GM12878 (cell line): ENCODE data around the gene UQCRFS1. TPM values are rescaled to one million over a fixed set of nuclear protein-coding genes. Genes with fewer than 3 reads are reported as not detected.

Source experiments
- ATAC-seq: fragments of 200-7000 bp; cut with Tn5 transposase; 3 replicates; pipeline ENCODE4 v1.9.1; 2020; ENCODE audit warnings: mild to moderate bottlenecking, moderate library complexity
- BruUV-seq: library from RNA; stranded (reverse); fragments of 400-500 nt; replicated peaks from 2 replicates; lab custom pipeline; 2021; lab: Mats Ljungman, UMichigan
- CTCF ChIA-PET: fragments of 300-600 bp; sonication (Branson Sonifier 250); formaldehyde crosslinking; extraction: SDS; loops from one replicate; lab custom pipeline; 2021; ENCODE audit warnings: inconsistent platforms; lab: Yijun Ruan, JAX
- POLR2A ChIA-PET: fragments of 350-600 bp; formaldehyde crosslinking; extraction: SDS; loops from one replicate; lab custom pipeline; 2021; ENCODE audit warnings: inconsistent platforms; lab: Charles Lee
- RAD21 ChIA-PET: fragments of 300-600 bp; sonication (Branson Sonifier 250); formaldehyde crosslinking; loops from one replicate; lab custom pipeline; 2023; ENCODE audit warnings: antibody characterized with exemption; ENCODE audit not compliant: unreplicated experiment; lab: Charles Lee
- SMC1A ChIA-PET: fragments of 300-600 bp; sonication (Branson Sonifier 250); formaldehyde crosslinking; loops from one replicate; lab custom pipeline; 2023; ENCODE audit not compliant: unreplicated experiment, uncharacterized antibody; lab: Charles Lee
- DNase-seq: peaks from one replicate; pipeline ENCODE4 v3.0.0-alpha.2; 2011; ENCODE audit warnings: low read depth, low spot score
- FAIRE-seq: peaks from 3 replicates; lab custom pipeline; 2011; peaks lifted over from hg19 to GRCh38; lab: Jason Lieb, UNC
- H2AFZ ChIP-seq: 2 replicates; pipeline ENCODE4 v1.6.0; 2011; ENCODE audit warnings: low read depth, low read length, control low read depth; ENCODE audit not compliant: control insufficient read depth
- H3K27ac ChIP-seq: 2 replicates; pipeline ENCODE4 v1.5.1; 2011; ENCODE audit warnings: control low read depth; ENCODE audit not compliant: control insufficient read depth, insufficient read depth
- H3K27me3 ChIP-seq, 2 experiments: replicated peaks in 1 of 2; 2 replicates each; pipeline versions ENCODE4 v1.6.0 to v1.6.1; 2011; ENCODE audit warnings: low read length in 1 of 2; ENCODE audit not compliant: control insufficient read depth in 2 of 2, insufficient read depth in 2 of 2
- H3K36me3 ChIP-seq, 2 experiments: 2 replicates each; pipeline ENCODE4 v1.5.1; 2011; ENCODE audit warnings: low read length in 1 of 2; ENCODE audit not compliant: control insufficient read depth in 2 of 2, insufficient read depth in 2 of 2
- H3K4me1 ChIP-seq: 2 replicates; pipeline ENCODE4 v1.6.1; 2011; ENCODE audit warnings: mild to moderate bottlenecking, low read length, moderate library complexity, mixed read lengths; ENCODE audit not compliant: control insufficient read depth, insufficient read depth
- H3K4me2 ChIP-seq: 2 replicates; pipeline ENCODE4 v1.6.0; 2011; ENCODE audit warnings: control low read depth; ENCODE audit not compliant: control insufficient read depth, insufficient read depth
- H3K4me3 ChIP-seq: fragments of 200-600 bp; sonication (generic); 2 replicates; pipeline ENCODE4 v1.5.1; 2016
- H3K79me2 ChIP-seq: 2 replicates; pipeline ENCODE4 v1.6.0; 2011; ENCODE audit warnings: low read length; ENCODE audit not compliant: control insufficient read depth, insufficient read depth
- H3K9ac ChIP-seq: 2 replicates; pipeline ENCODE4 v1.8.0; 2011; ENCODE audit warnings: low read length, control low read depth, mixed read lengths; ENCODE audit not compliant: control insufficient read depth, insufficient read depth
- H3K9me3 ChIP-seq: replicated peaks from 3 replicates; pipeline ENCODE4 v1.5.1; 2011; ENCODE audit warnings: mild to moderate bottlenecking, low read length; ENCODE audit not compliant: control insufficient read depth, insufficient read depth
- H4K20me1 ChIP-seq: 2 replicates; pipeline ENCODE4 v1.6.0; 2011; ENCODE audit not compliant: control insufficient read depth, insufficient read depth
- CHD4 ChIP-seq: fragments of 200-600 bp; sonication (generic); IDR thresholded peaks from 2 replicates; pipeline ENCODE4 v1.6.1; 2016; ENCODE audit warnings: mild to moderate bottlenecking
- CREM ChIP-seq: IDR thresholded peaks from 2 replicates; pipeline ENCODE4 v1.6.1; 2014; ENCODE audit warnings: antibody characterized with exemption, low read depth
- EGR1 ChIP-seq, 2 experiments: IDR thresholded peaks; 1 replicate in 1 of 2; 2 replicates in 1 of 2; pipeline ENCODE4 v1.6.1; 2011 to 2012; ENCODE audit warnings: low read depth in 2 of 2, low read length in 2 of 2, borderline replicate concordance in 1 of 2, mild to moderate bottlenecking in 1 of 2, moderate library complexity in 1 of 2
- FOXK2 ChIP-seq: fragments of 450-650 bp; IDR thresholded peaks from 2 replicates; pipeline ENCODE4 v1.6.1; 2017; ENCODE audit warnings: mild to moderate bottlenecking, moderate library complexity
- MTA3 ChIP-seq: IDR thresholded peaks from 2 replicates; pipeline ENCODE4 v1.6.1; 2012; ENCODE audit warnings: low read length, inconsistent platforms, borderline replicate concordance
- MYB ChIP-seq: fragments of 150-350 bp; IDR thresholded peaks from 2 replicates; pipeline ENCODE4 v1.6.1; 2014; ENCODE audit warnings: mild to moderate bottlenecking, low read depth, low read length, borderline replicate concordance
- SMARCA5 ChIP-seq: fragments of 450-650 bp; IDR thresholded peaks from 2 replicates; pipeline ENCODE4 v1.6.1; 2017; ENCODE audit warnings: mild to moderate bottlenecking
- YY1 ChIP-seq: IDR thresholded peaks from 2 replicates; pipeline ENCODE4 v1.6.1; 2011; ENCODE audit warnings: low read depth, mild to moderate bottlenecking, low read length
- ZNF207 ChIP-seq: fragments of 450-650 bp; IDR thresholded peaks from 2 replicates; pipeline ENCODE4 v1.6.1; 2014; ENCODE audit warnings: antibody characterized with exemption, mild to moderate bottlenecking, borderline replicate concordance
- ZNF622 ChIP-seq: fragments of 450-650 bp; IDR thresholded peaks from 2 replicates; pipeline ENCODE4 v1.6.1; 2017; ENCODE audit warnings: mild to moderate bottlenecking, inconsistent platforms
- WGBS: methylation state at CpG from one replicate; pipeline ENCODE4 v1.1.6; 2016; ENCODE audit warnings: low lambda C conversion rate; ENCODE audit not compliant: insufficient replicate concordance, insufficient coverage; ENCODE audit errors: missing lambda C conversion rate; 5-methylcytosine and 5-hydroxymethylcytosine counted together
- in situ Hi-C: fragments of 300-500 bp; cut with MboI; formaldehyde crosslinking; loops from 9 replicates; pipeline ENCODE4 v1.14.3; 2018; ENCODE audit warnings: mixed read lengths
- intact Hi-C: fragments of 100-400 bp; cut with micrococcal nuclease; formaldehyde crosslinking; loops from one replicate; pipeline ENCODE4 v1.14.2; 2022; ENCODE audit not compliant: unreplicated experiment
- polyA plus RNA-seq, 11 experiments: library from polyadenylated mRNA; depleted of rRNA in 4 of 11; unstranded in 6 of 11; stranded (reverse) in 5 of 11; fragments of >200 nt; fragmentation: Nextera tagmentation in 4 of 11; fragmentation: Illumina TruSeq in 1 of 11; extraction: Ambion mirVana in 4 of 11; extraction: Trizol in 1 of 11; gene quantifications; 1 replicate in 1 of 11; 2 replicates in 10 of 11; pipeline versions ENCODE4 v1.2.1 to v1.2.3, GENCODE V29; 2011 to 2016; ENCODE audit warnings: inconsistent platforms in 2 of 11, missing spikeins in 2 of 11, low read depth in 1 of 11
- total RNA-seq, 4 experiments: library from RNA; depleted of rRNA in 3 of 4; stranded (reverse); fragments of >200 nt in 3 of 4; fragmentation: Illumina TruSeq in 1 of 4; extraction: Trizol in 1 of 4; gene quantifications; 2 replicates each; pipeline versions ENCODE4 v1.2.1 to v1.2.3, GENCODE V29; 2013 to 2021
- TF ChIP-seq, protein P1 (sequence below): fragments of 450-650 bp; IDR thresholded peaks from 2 replicates; pipeline ENCODE4 v1.6.1; 2017; ENCODE audit warnings: antibody characterized with exemption, mild to moderate bottlenecking, moderate library complexity
- TF ChIP-seq, protein P2 (sequence below): IDR thresholded peaks from 2 replicates; pipeline ENCODE4 v1.6.1; 2012; ENCODE audit warnings: low read length, inconsistent platforms
- TF ChIP-seq, protein P3 (sequence below): fragments of 450-650 bp; IDR thresholded peaks from 2 replicates; pipeline ENCODE4 v1.6.1; 2017; ENCODE audit warnings: borderline replicate concordance

UQCRFS1 gene
- total and polyA plus RNA-seq, 10 of the 15 experiments (the other 5 are each of a cell fraction or from before 2014, with no cell fraction given): 9.3 to 125 (median 67.9) TPM

DNA sequence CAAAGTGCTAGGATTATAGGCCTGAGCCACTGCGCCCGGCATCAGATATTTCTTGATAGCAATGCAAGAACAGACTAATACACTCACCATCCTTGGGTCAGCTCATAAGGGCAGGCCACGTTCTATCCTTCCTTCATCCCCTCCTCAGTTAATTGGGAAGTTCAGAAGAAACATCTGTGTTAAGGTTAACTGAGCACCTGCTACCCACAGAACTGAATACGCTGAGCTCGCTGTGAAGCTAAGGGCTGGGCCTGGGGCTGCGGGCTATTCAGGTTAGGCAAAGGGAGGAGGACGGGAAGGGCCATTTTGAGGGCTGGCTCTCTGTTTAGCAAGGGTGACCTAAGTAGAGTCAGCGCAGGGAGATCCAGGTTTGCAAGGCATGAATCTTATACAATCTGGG lies 43.0 kb upstream of the UQCRFS1 start:
- ATAC-seq (no peak), DNase-seq (no peak), FAIRE-seq (no peak)
- no peaks in the 10 kb centered on the region for H3K27me3 ChIP-seq
- ChIA-PET RAD21 (no interaction called here), CTCF (no interaction called here), SMC1A (no interaction called here), POLR2A (no interaction called here)
- H4K20me1 ChIP-seq: no peaks in the 10 kb centered on the region
- no peaks in the 10 kb centered on the region for H3K36me3 ChIP-seq
- 46% methylated on average over 8 of the region's 8 CpGs for WGBS
- BruUV-seq: no TSS peak
- H3K9ac ChIP-seq: no peak overlapping the region
- TF ChIP-seq EGR1 (IDR thresholded peaks at IDR 0.05; ENCODE audit: borderline replicate concordance in 1 of 2, low read depth in 2 of 2, low read length in 2 of 2): no peak
- no peak for TF ChIP-seq MYB
- no peak for TF ChIP-seq CREM
- no peak overlapping the region for H3K4me2 ChIP-seq
- in situ Hi-C loops (no loop called here), intact Hi-C loops (no loop called here)
- H3K4me3 ChIP-seq: no peak overlapping the region
- no peaks in the 10 kb centered on the region for H3K79me2 ChIP-seq
- no peaks in the 10 kb centered on the region for H3K4me1 ChIP-seq
- no peak overlapping the region for H2AFZ ChIP-seq
- no peaks in the 10 kb centered on the region for H3K9me3 ChIP-seq
- no peak overlapping the region for H3K27ac ChIP-seq

DNA sequence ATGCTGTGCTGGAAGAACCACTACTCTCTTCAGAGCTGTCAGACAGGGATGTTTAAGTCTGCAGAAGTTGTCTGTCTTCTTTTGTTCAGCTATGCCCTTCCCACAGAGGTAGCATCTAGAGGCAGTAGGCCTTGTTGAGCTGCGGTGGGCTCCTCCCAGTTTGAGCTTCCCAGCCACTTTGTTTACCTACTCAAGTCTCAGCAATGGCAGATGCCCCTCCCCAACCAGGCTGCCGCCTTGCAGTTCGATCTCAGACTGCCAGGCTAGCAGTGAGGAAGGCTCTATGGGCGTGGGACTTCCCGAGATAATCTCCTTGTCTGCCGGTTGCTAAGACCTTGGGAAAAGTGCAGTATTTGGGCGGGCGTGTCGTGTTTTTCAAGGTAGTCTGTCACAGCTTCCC lies 42.1 kb upstream of the UQCRFS1 start:
- intact Hi-C loops (no loop called here), in situ Hi-C loops (no loop called here)
- Histone ChIP-seq H3K36me3 (no peaks in the 10 kb centered on the region), H2AFZ (no peak overlapping the region), H3K27ac (no peak overlapping the region), H3K4me1 (no peaks in the 10 kb centered on the region), H3K79me2 (no peaks in the 10 kb centered on the region), H3K9ac (no peak overlapping the region), H3K9me3 (no peaks in the 10 kb centered on the region), H3K4me2 (no peak overlapping the region), H4K20me1 (no peaks in the 10 kb centered on the region), H3K27me3 (no peaks in the 10 kb centered on the region), H3K4me3 (no peak overlapping the region)
- SMC1A ChIA-PET: interaction anchor here (0.7 to 1.2 kb wide), 2 partner anchors 8 to 235 kb away, joined by 3 to 4 read pairs; no protein-coding TSS in a partner anchor
- WGBS: 49% methylated on average over 9 of the region's 9 CpGs
- CTCF ChIA-PET: interaction anchor here (0.8 to 1.7 kb wide), 2 partner anchors 10 to 376 kb away, joined by 3 read pairs; no protein-coding TSS in a partner anchor
- no peak for FAIRE-seq
- no TSS peak for BruUV-seq
- POLR2A ChIA-PET: no interaction called here
- no peak for ATAC-seq
- DNase-seq: no peak
- RAD21 ChIA-PET: no interaction called here
- TF ChIP-seq ZNF622: no peak
- TF ChIP-seq, protein P1, sequence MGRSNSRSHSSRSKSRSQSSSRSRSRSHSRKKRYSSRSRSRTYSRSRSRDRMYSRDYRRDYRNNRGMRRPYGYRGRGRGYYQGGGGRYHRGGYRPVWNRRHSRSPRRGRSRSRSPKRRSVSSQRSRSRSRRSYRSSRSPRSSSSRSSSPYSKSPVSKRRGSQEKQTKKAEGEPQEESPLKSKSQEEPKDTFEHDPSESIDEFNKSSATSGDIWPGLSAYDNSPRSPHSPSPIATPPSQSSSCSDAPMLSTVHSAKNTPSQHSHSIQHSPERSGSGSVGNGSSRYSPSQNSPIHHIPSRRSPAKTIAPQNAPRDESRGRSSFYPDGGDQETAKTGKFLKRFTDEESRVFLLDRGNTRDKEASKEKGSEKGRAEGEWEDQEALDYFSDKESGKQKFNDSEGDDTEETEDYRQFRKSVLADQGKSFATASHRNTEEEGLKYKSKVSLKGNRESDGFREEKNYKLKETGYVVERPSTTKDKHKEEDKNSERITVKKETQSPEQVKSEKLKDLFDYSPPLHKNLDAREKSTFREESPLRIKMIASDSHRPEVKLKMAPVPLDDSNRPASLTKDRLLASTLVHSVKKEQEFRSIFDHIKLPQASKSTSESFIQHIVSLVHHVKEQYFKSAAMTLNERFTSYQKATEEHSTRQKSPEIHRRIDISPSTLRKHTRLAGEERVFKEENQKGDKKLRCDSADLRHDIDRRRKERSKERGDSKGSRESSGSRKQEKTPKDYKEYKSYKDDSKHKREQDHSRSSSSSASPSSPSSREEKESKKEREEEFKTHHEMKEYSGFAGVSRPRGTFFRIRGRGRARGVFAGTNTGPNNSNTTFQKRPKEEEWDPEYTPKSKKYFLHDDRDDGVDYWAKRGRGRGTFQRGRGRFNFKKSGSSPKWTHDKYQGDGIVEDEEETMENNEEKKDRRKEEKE: no peak
- no peak for TF ChIP-seq SMARCA5
- no peak for TF ChIP-seq CHD4
- no peak for TF ChIP-seq FOXK2
- TF ChIP-seq, protein P2, sequence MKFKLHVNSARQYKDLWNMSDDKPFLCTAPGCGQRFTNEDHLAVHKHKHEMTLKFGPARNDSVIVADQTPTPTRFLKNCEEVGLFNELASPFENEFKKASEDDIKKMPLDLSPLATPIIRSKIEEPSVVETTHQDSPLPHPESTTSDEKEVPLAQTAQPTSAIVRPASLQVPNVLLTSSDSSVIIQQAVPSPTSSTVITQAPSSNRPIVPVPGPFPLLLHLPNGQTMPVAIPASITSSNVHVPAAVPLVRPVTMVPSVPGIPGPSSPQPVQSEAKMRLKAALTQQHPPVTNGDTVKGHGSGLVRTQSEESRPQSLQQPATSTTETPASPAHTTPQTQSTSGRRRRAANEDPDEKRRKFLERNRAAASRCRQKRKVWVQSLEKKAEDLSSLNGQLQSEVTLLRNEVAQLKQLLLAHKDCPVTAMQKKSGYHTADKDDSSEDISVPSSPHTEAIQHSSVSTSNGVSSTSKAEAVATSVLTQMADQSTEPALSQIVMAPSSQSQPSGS: no peak
- no peak for TF ChIP-seq MTA3
- no peak for TF ChIP-seq YY1
- no peak for TF ChIP-seq ZNF207
- TF ChIP-seq, protein P3, sequence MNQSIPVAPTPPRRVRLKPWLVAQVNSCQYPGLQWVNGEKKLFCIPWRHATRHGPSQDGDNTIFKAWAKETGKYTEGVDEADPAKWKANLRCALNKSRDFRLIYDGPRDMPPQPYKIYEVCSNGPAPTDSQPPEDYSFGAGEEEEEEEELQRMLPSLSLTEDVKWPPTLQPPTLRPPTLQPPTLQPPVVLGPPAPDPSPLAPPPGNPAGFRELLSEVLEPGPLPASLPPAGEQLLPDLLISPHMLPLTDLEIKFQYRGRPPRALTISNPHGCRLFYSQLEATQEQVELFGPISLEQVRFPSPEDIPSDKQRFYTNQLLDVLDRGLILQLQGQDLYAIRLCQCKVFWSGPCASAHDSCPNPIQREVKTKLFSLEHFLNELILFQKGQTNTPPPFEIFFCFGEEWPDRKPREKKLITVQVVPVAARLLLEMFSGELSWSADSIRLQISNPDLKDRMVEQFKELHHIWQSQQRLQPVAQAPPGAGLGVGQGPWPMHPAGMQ: no peak
